ENCODE results near the gene VWDE. TPM values are rescaled to one million over a fixed set of nuclear protein-coding genes. Genes with fewer than 3 reads are reported as not detected.

Gene VWDE
- total and polyA plus RNA-seq, 2 of the 8 experiments (the other 6 are each of a cell fraction or from before 2014, with no cell fraction given): 11.0 to 21.2 TPM

- no peak for TF ChIP-seq CEBPB (IDR thresholded peaks at IDR 0.05; ENCODE audit: low read depth, low read length)
- no peak for TF ChIP-seq CHD1 (IDR thresholded peaks at IDR 0.05; ENCODE audit: low read depth, low read length)
- no peak for TF ChIP-seq KDM5A (IDR thresholded peaks at IDR 0.05; ENCODE audit: low read length)
- TF ChIP-seq MAFK (IDR thresholded peaks at IDR 0.05; ENCODE audit: low read depth, low read length): no peak
- no peak for TF ChIP-seq ATF3 (IDR thresholded peaks at IDR 0.05; ENCODE audit: insufficient read depth, low read depth, low read length)
- no peak for TF ChIP-seq RXRA (IDR thresholded peaks at IDR 0.05; ENCODE audit: insufficient read depth, low read depth, low read length)
- no peak for TF ChIP-seq HDAC6 (IDR thresholded peaks at IDR 0.05; ENCODE audit: low read depth, low read length)
- no peak for TF ChIP-seq SAP30 (IDR thresholded peaks at IDR 0.05; ENCODE audit: insufficient read depth, insufficient replicate concordance, low read length)
- TF ChIP-seq TBP (IDR thresholded peaks at IDR 0.05; ENCODE audit: low read depth, low read length): peak; percentile 84
- TF ChIP-seq SIX5 (IDR thresholded peaks at IDR 0.05; ENCODE audit: low read depth, low read length): no peak
- no peak for TF ChIP-seq KDM1A (IDR thresholded peaks at IDR 0.05; ENCODE audit: borderline replicate concordance, low read length)
- no peak for TF ChIP-seq TEAD4 (IDR thresholded peaks at IDR 0.05; ENCODE audit: low read depth, low read length)
- no peak for TF ChIP-seq SUZ12 (IDR thresholded peaks at IDR 0.05; ENCODE audit: low read length)
- TF ChIP-seq ASH2L (IDR thresholded peaks at IDR 0.05; ENCODE audit: low read length): peak; percentile 83
- no peak for TF ChIP-seq PHF8 (conservative IDR thresholded peaks at IDR 0.05; ENCODE audit: low read depth, low read length)
- no peak for TF ChIP-seq BRCA1 (IDR thresholded peaks at IDR 0.05; ENCODE audit: low read depth, low read length)
- TF ChIP-seq SP4 (IDR thresholded peaks at IDR 0.05; ENCODE audit: low read length): no peak
- TF ChIP-seq NANOG (IDR thresholded peaks at IDR 0.05; ENCODE audit: insufficient read depth, low read depth, low read length, poor library complexity, severe bottlenecking): no peak
- TF ChIP-seq BACH1 (IDR thresholded peaks at IDR 0.05; ENCODE audit: low read length): no peak
- TF ChIP-seq SP2 (IDR thresholded peaks at IDR 0.05; ENCODE audit: low read length): no peak
- TF ChIP-seq CTBP2 (IDR thresholded peaks at IDR 0.05; ENCODE audit: borderline replicate concordance, insufficient read depth, insufficient read length, low read length): no peak
- peak; percentile 53 for TF ChIP-seq TAF7 (optimal IDR thresholded peaks at IDR 0.05; ENCODE audit: borderline replicate concordance, low read depth, low read length)
- TF ChIP-seq TAF1 (IDR thresholded peaks at IDR 0.05; ENCODE audit: low read depth, low read length): peak; percentile 84
- no peak for TF ChIP-seq SIN3A (conservative IDR thresholded peaks at IDR 0.05 in 1 of 2, IDR thresholded peaks at IDR 0.05 in 1 of 2; ENCODE audit: low read depth in 1 of 2, low read length in 2 of 2)
- TF ChIP-seq ZNF274 (IDR thresholded peaks at IDR 0.05; ENCODE audit: borderline replicate concordance, extremely low read depth, low read length): no peak
Measured at GRCh38 chr7:12423997-12424745, 20.5 kb upstream of the VWDE start (continued).

Measured in H1 (cell line).